ENCODE measurements around the gene AVPR1A. TPM values are rescaled to one million over a fixed set of nuclear protein-coding genes. Genes with fewer than 3 reads are reported as not detected.

AVPR1A gene
- total RNA-seq, 1 experiment from 2014 or later = 0.07 TPM

DNA sequence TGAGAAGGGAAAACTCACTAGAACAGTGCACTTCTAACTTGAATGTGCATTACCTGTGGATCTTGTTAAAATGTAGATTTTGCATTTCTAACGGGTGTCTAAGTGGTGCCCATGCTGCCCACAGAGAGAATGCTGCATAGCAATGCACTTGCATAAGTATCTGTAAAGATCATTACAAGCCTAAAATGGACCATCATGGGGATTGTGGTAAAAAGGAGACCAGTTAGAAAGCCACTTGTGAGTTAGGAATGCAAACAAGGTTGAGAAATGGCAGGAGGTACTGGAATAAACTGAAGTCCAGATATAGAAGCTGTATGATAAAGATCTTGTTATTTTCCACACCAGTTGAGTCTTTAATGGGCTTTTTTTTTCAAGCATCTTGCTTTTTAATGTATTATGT is 18.8 kb downstream of the AVPR1A start:
- no peak overlapping the region for H3K4me2 ChIP-seq (ENCODE audit: low read length)
- H3K27me3 ChIP-seq (ENCODE audit: insufficient read depth, low read length) = no peaks in the 10 kb centered on the region
- DNase-seq (ENCODE audit: low read depth, low spot score) = no peak
- ATAC-seq = no peak
- POLR2A ChIA-PET = no interaction called here
- no peak overlapping the region for H3K4me3 ChIP-seq (replicated peaks in 1 of 2; ENCODE audit: low read depth in 1 of 2, low read length in 2 of 2)
- no peak for TF ChIP-seq SIN3A (IDR thresholded peaks at IDR 0.05; ENCODE audit: low read depth)
- TF ChIP-seq ELF1 (IDR thresholded peaks at IDR 0.05; ENCODE audit: borderline replicate concordance, low read depth) = no peak
- no peak for TF ChIP-seq FOSL1 (IDR thresholded peaks at IDR 0.05; ENCODE audit: low read depth)
- no peak for TF ChIP-seq POLR2AphosphoS5 (IDR thresholded peaks at IDR 0.05; ENCODE audit: low read depth, low read length)
- TF ChIP-seq, protein P1, sequence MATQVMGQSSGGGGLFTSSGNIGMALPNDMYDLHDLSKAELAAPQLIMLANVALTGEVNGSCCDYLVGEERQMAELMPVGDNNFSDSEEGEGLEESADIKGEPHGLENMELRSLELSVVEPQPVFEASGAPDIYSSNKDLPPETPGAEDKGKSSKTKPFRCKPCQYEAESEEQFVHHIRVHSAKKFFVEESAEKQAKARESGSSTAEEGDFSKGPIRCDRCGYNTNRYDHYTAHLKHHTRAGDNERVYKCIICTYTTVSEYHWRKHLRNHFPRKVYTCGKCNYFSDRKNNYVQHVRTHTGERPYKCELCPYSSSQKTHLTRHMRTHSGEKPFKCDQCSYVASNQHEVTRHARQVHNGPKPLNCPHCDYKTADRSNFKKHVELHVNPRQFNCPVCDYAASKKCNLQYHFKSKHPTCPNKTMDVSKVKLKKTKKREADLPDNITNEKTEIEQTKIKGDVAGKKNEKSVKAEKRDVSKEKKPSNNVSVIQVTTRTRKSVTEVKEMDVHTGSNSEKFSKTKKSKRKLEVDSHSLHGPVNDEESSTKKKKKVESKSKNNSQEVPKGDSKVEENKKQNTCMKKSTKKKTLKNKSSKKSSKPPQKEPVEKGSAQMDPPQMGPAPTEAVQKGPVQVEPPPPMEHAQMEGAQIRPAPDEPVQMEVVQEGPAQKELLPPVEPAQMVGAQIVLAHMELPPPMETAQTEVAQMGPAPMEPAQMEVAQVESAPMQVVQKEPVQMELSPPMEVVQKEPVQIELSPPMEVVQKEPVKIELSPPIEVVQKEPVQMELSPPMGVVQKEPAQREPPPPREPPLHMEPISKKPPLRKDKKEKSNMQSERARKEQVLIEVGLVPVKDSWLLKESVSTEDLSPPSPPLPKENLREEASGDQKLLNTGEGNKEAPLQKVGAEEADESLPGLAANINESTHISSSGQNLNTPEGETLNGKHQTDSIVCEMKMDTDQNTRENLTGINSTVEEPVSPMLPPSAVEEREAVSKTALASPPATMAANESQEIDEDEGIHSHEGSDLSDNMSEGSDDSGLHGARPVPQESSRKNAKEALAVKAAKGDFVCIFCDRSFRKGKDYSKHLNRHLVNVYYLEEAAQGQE (IDR thresholded peaks at IDR 0.05; ENCODE audit: low read depth) = no peak
- no peak for TF ChIP-seq CTCF (IDR thresholded peaks at IDR 0.05 in 2 of 3, conservative IDR thresholded peaks at IDR 0.05 in 1 of 3; ENCODE audit: borderline replicate concordance in 1 of 3, insufficient read depth in 1 of 3, low read depth in 2 of 3, low read length in 2 of 3)
- H3K9ac ChIP-seq (ENCODE audit: low read length) = no peak overlapping the region
- H3K27ac ChIP-seq (ENCODE audit: low read depth, low read length) = no peak overlapping the region
- no peaks in the 10 kb centered on the region for H3K79me2 ChIP-seq (ENCODE audit: insufficient read depth, low read length)
- no peaks in the 10 kb centered on the region for H3K9me3 ChIP-seq (ENCODE audit: control insufficient read depth in 1 of 2, insufficient read depth in 1 of 2, low read depth in 1 of 2, low read length in 2 of 2)
- H3K4me1 ChIP-seq (ENCODE audit: control insufficient read depth in 1 of 2, insufficient read depth in 2 of 2, low read length in 2 of 2) = no peaks in the 10 kb centered on the region
- intact Hi-C loops (cut with micrococcal nuclease) = no loop called here
- H3K9me2 ChIP-seq (ENCODE audit: insufficient read depth) = no peaks in the 10 kb centered on the region
- H2AFZ ChIP-seq (ENCODE audit: low read depth, low read length, poor library complexity, severe bottlenecking) = no peak overlapping the region
- RAD21 ChIA-PET (ENCODE audit: low non-redundant PET in 1 of 2, low total read pairs in 2 of 2, uncharacterized antibody in 2 of 2, unreplicated experiment in 2 of 2) = no interaction called here
- CTCF ChIA-PET = interaction anchor here (1.7 kb wide), 1 partner anchor 20 kb away, joined by 7 read pairs; no protein-coding TSS in a partner anchor
- no TSS peak for BruUV-seq (replicated peaks)
- no peaks in the 10 kb centered on the region for H3K36me3 ChIP-seq (ENCODE audit: control insufficient read depth in 1 of 2, insufficient read depth in 2 of 2, low read length in 2 of 2)
- no peaks in the 10 kb centered on the region for H4K20me1 ChIP-seq (ENCODE audit: insufficient read depth)
